GM12878 (cell line): ENCODE results near the gene COMMD7. TPM values are rescaled to one million over a fixed set of nuclear protein-coding genes. Genes with fewer than 3 reads are reported as not detected.

Experiments
- ATAC-seq: fragments of 200-7000 bp; cut with Tn5 transposase; 3 replicates; pipeline ENCODE4 v1.9.1; 2020; ENCODE audit warnings: mild to moderate bottlenecking, moderate library complexity
- BruUV-seq: library from RNA; stranded (reverse); fragments of 400-500 nt; replicated peaks from 2 replicates; lab custom pipeline; 2021; lab: Mats Ljungman, UMichigan
- CTCF ChIA-PET: fragments of 300-600 bp; sonication (Branson Sonifier 250); formaldehyde crosslinking; extraction: SDS; loops from one replicate; lab custom pipeline; 2021; ENCODE audit warnings: inconsistent platforms; lab: Yijun Ruan, JAX
- POLR2A ChIA-PET: fragments of 350-600 bp; formaldehyde crosslinking; extraction: SDS; loops from one replicate; lab custom pipeline; 2021; ENCODE audit warnings: inconsistent platforms; lab: Charles Lee
- RAD21 ChIA-PET: fragments of 300-600 bp; sonication (Branson Sonifier 250); formaldehyde crosslinking; loops from one replicate; lab custom pipeline; 2023; ENCODE audit warnings: antibody characterized with exemption; ENCODE audit not compliant: unreplicated experiment; lab: Charles Lee
- SMC1A ChIA-PET: fragments of 300-600 bp; sonication (Branson Sonifier 250); formaldehyde crosslinking; loops from one replicate; lab custom pipeline; 2023; ENCODE audit not compliant: unreplicated experiment, uncharacterized antibody; lab: Charles Lee
- DNase-seq: peaks from one replicate; pipeline ENCODE4 v3.0.0-alpha.2; 2011; ENCODE audit warnings: low read depth, low spot score
- FAIRE-seq: peaks from 3 replicates; lab custom pipeline; 2011; peaks lifted over from hg19 to GRCh38; lab: Jason Lieb, UNC
- H2AFZ ChIP-seq: 2 replicates; pipeline ENCODE4 v1.6.0; 2011; ENCODE audit warnings: low read depth, low read length, control low read depth; ENCODE audit not compliant: control insufficient read depth
- H3K27ac ChIP-seq: 2 replicates; pipeline ENCODE4 v1.5.1; 2011; ENCODE audit warnings: control low read depth; ENCODE audit not compliant: control insufficient read depth, insufficient read depth
- H3K27me3 ChIP-seq, 2 experiments: replicated peaks in 1 of 2; 2 replicates each; pipeline versions ENCODE4 v1.6.0 to v1.6.1; 2011; ENCODE audit warnings: low read length in 1 of 2; ENCODE audit not compliant: control insufficient read depth in 2 of 2, insufficient read depth in 2 of 2
- H3K36me3 ChIP-seq, 2 experiments: 2 replicates each; pipeline ENCODE4 v1.5.1; 2011; ENCODE audit warnings: low read length in 1 of 2; ENCODE audit not compliant: control insufficient read depth in 2 of 2, insufficient read depth in 2 of 2
- H3K4me1 ChIP-seq: 2 replicates; pipeline ENCODE4 v1.6.1; 2011; ENCODE audit warnings: mild to moderate bottlenecking, low read length, moderate library complexity, mixed read lengths; ENCODE audit not compliant: control insufficient read depth, insufficient read depth
- H3K4me2 ChIP-seq: 2 replicates; pipeline ENCODE4 v1.6.0; 2011; ENCODE audit warnings: control low read depth; ENCODE audit not compliant: control insufficient read depth, insufficient read depth
- H3K4me3 ChIP-seq: fragments of 200-600 bp; sonication (generic); 2 replicates; pipeline ENCODE4 v1.5.1; 2016
- H3K79me2 ChIP-seq: 2 replicates; pipeline ENCODE4 v1.6.0; 2011; ENCODE audit warnings: low read length; ENCODE audit not compliant: control insufficient read depth, insufficient read depth
- H3K9ac ChIP-seq: 2 replicates; pipeline ENCODE4 v1.8.0; 2011; ENCODE audit warnings: low read length, control low read depth, mixed read lengths; ENCODE audit not compliant: control insufficient read depth, insufficient read depth
- H3K9me3 ChIP-seq: replicated peaks from 3 replicates; pipeline ENCODE4 v1.5.1; 2011; ENCODE audit warnings: mild to moderate bottlenecking, low read length; ENCODE audit not compliant: control insufficient read depth, insufficient read depth
- H4K20me1 ChIP-seq: 2 replicates; pipeline ENCODE4 v1.6.0; 2011; ENCODE audit not compliant: control insufficient read depth, insufficient read depth
- CREB1 ChIP-seq: IDR thresholded peaks from 2 replicates; pipeline ENCODE4 v1.6.1; 2012; ENCODE audit warnings: low read depth, mild to moderate bottlenecking, inconsistent platforms
- ESRRA ChIP-seq: IDR thresholded peaks from 2 replicates; pipeline ENCODE4 v1.6.1; 2012; ENCODE audit warnings: mild to moderate bottlenecking, low read length, improper control_type of control experiment
- GATAD2B ChIP-seq: fragments of 450-650 bp; conservative IDR thresholded peaks from 2 replicates; pipeline ENCODE4 v1.6.1; 2017; ENCODE audit warnings: low read depth, mild to moderate bottlenecking, moderate library complexity
- JUND ChIP-seq: IDR thresholded peaks from 2 replicates; pipeline ENCODE4 v1.6.1; 2012; ENCODE audit warnings: low read depth, mild to moderate bottlenecking, low read length, improper control_type of control experiment, moderate library complexity
- MYC ChIP-seq: IDR thresholded peaks from 2 replicates; pipeline ENCODE4 v1.6.1; 2011; ENCODE audit warnings: mild to moderate bottlenecking, low read length, moderate library complexity, inconsistent platforms; ENCODE audit not compliant: insufficient read depth, insufficient replicate concordance, insufficient read length, severe bottlenecking
- NFYA ChIP-seq: IDR thresholded peaks from 2 replicates; pipeline ENCODE4 v1.6.1; 2011; ENCODE audit warnings: low read depth, mild to moderate bottlenecking, low read length, improper control_type of control experiment, borderline replicate concordance
- POU2F2 ChIP-seq: IDR thresholded peaks from 3 replicates; pipeline ENCODE4 v1.6.1; 2011; ENCODE audit warnings: low read depth, mild to moderate bottlenecking, low read length, borderline replicate concordance
- RAD21 ChIP-seq: IDR thresholded peaks from 2 replicates; pipeline ENCODE4 v1.6.1; 2011; ENCODE audit warnings: mild to moderate bottlenecking, low read depth, low read length, moderate library complexity; ENCODE audit not compliant: insufficient read depth
- SUZ12 ChIP-seq: fragments of 200-600 bp; sonication (generic); IDR thresholded peaks from one replicate; pipeline ENCODE4 v1.6.1; 2018; ENCODE audit warnings: antibody characterized with exemption, mild to moderate bottlenecking; ENCODE audit not compliant: unreplicated experiment
- WGBS: methylation state at CpG from one replicate; pipeline ENCODE4 v1.1.6; 2016; ENCODE audit warnings: low lambda C conversion rate; ENCODE audit not compliant: insufficient replicate concordance, insufficient coverage; ENCODE audit errors: missing lambda C conversion rate; 5-methylcytosine and 5-hydroxymethylcytosine counted together
- in situ Hi-C: fragments of 300-500 bp; cut with MboI; formaldehyde crosslinking; loops from 9 replicates; pipeline ENCODE4 v1.14.3; 2018; ENCODE audit warnings: mixed read lengths
- intact Hi-C: fragments of 100-400 bp; cut with micrococcal nuclease; formaldehyde crosslinking; loops from one replicate; pipeline ENCODE4 v1.14.2; 2022; ENCODE audit not compliant: unreplicated experiment
- polyA plus RNA-seq, 11 experiments: library from polyadenylated mRNA; depleted of rRNA in 4 of 11; unstranded in 6 of 11; stranded (reverse) in 5 of 11; fragments of >200 nt; fragmentation: Nextera tagmentation in 4 of 11; fragmentation: Illumina TruSeq in 1 of 11; extraction: Ambion mirVana in 4 of 11; extraction: Trizol in 1 of 11; gene quantifications; 1 replicate in 1 of 11; 2 replicates in 10 of 11; pipeline versions ENCODE4 v1.2.1 to v1.2.3, GENCODE V29; 2011 to 2016; ENCODE audit warnings: inconsistent platforms in 2 of 11, missing spikeins in 2 of 11, low read depth in 1 of 11
- total RNA-seq, 4 experiments: library from RNA; depleted of rRNA in 3 of 4; stranded (reverse); fragments of >200 nt in 3 of 4; fragmentation: Illumina TruSeq in 1 of 4; extraction: Trizol in 1 of 4; gene quantifications; 2 replicates each; pipeline versions ENCODE4 v1.2.1 to v1.2.3, GENCODE V29; 2013 to 2021

The COMMD7 gene
- total and polyA plus RNA-seq, 10 of the 15 experiments (the other 5 are each of a cell fraction or from before 2014, with no cell fraction given) = 9.1 to 61.0 (median 27.7) TPM

DNA sequence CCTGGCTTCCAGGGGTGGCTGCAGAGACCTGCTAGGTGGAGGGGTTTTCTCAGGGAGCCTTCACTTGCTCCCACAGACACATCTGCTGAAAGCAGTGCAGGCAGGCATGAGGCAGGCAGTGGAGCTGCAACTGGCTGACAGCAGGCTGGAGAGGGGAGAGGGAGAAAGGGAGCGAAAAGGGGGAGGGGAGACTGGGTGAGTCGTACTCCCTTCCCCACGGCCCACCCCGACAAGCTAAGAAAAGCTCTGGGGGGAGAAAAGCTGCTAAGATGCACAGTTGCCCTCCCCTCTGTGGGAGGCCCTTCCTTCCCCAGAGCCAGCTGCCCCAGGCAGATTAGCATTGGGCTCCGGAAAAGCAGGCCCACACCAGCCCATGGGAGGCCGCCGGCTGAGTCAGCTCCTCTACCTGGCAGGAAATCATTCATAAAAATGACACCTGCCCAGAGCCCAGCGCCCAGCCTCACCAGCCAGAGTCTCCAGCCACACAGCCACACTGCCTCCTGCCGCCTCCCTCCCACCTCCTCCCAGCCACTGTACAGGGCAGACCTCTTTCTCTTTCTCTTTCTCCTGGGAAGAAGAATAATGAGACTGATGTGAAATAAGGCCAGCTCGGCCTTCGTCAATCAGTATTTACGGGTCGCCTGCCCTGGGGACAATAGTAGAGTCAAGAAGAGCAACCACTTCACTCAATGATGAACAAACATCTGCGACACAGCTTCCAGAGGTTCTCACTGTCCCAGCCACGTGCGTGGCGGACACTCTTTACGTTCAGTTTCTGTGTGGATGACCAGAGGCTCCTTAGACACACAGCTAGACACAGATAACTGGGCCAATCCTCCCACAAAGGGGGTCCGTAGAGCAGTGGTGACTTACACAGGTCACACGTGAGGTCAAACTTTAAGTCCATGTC lies 61.8 kb downstream of the COMMD7 start:
- in situ Hi-C loops = no loop called here
- BruUV-seq = no TSS peak
- no peak for DNase-seq
- Histone ChIP-seq H3K4me2 (no peak overlapping the region), H3K4me1 (0 out of 2 replicates have a peak, but pooled peaks cover 6% of the 10 kb centered on the region), H2AFZ (peak overlapping the region; percentile 38), H3K4me3 (no peak overlapping the region), H3K79me2 (no peaks in the 10 kb centered on the region), H3K36me3 (no peaks in the 10 kb centered on the region), H3K9ac (0 out of 2 replicates have a peak overlapping the region, but pooled peaks have one; percentile 13), H3K27me3 (no peaks in the 10 kb centered on the region), H4K20me1 (no peaks in the 10 kb centered on the region), H3K9me3 (no peaks in the 10 kb centered on the region; the same call in 2 of the 3 replicates), H3K27ac (no peak overlapping the region)
- 53% methylated on average over 20 of the region's 20 CpGs for WGBS
- intact Hi-C loops = no loop called here
- SMC1A ChIA-PET = interaction anchor here (0.7 to 1.4 kb wide), 3 partner anchors 95 to 97 kb away, joined by 3 to 6 read pairs (median 3); no protein-coding TSS in a partner anchor
- no peak for FAIRE-seq
- RAD21 ChIA-PET = interaction anchor here (1.3 to 2.5 kb wide), 2 partner anchors 8 to 97 kb away, joined by 4 to 12 read pairs; partner anchors contain the start of gene C20orf203
- CTCF ChIA-PET = interaction anchor here (0.7 to 4.0 kb wide), 5 partner anchors 8 to 264 kb away, joined by 3 to 16 read pairs (median 4); partner anchors contain the start of gene C20orf203
- peak; percentile 69 for ATAC-seq
- no peak for TF ChIP-seq GATAD2B
- no peak for TF ChIP-seq RAD21
- no peak for TF ChIP-seq POU2F2
- no peak for TF ChIP-seq SUZ12
- no peak for TF ChIP-seq MYC
- no peak for TF ChIP-seq CREB1
- TF ChIP-seq NFYA = no peak
- TF ChIP-seq ESRRA = no peak
- TF ChIP-seq JUND = no peak
- POLR2A ChIA-PET = no interaction called here
